Measurements from ENCODE around the gene AXDND1. TPM values are rescaled to one million over a fixed set of nuclear protein-coding genes. Genes with fewer than 3 reads are reported as not detected.

The AXDND1 gene
- total and polyA plus RNA-seq, 2 experiments from 2014 or later: not detected

- H3K27ac Mint-ChIP-seq: no peak overlapping the region
- peaks cover 7% of the 10 kb centered on the region for H3K9me3 Mint-ChIP-seq
- H4K20me1 ChIP-seq (replicated peaks; ENCODE audit: insufficient read depth): no peaks in the 10 kb centered on the region
- 0 out of 2 replicates have a peak, but pooled peaks cover 6% of the 10 kb centered on the region for H3F3A ChIP-seq (replicated peaks; ENCODE audit: low read depth)
- H3K9me2 ChIP-seq (ENCODE audit: insufficient read depth): no peaks in the 10 kb centered on the region
- H3K27ac ChIP-seq (ENCODE audit: low read depth): no peak overlapping the region
- peaks cover 49% of the 10 kb centered on the region for H3K27me3 Mint-ChIP-seq (ENCODE audit: insufficient read depth, low read depth, poor library complexity)
- peaks cover 4% of the 10 kb centered on the region; the same call in 1 of the 3 replicates for H3K36me3 Mint-ChIP-seq (ENCODE audit: low read depth)
- no peak for DNase-seq (ENCODE audit: low spot score)
- TF ChIP-seq ZNF114 (CRISPR knock-in tag; IDR thresholded peaks at IDR 0.05) (no peak), EZH2 (IDR thresholded peaks at IDR 0.05; ENCODE audit: low read depth, unreplicated experiment) (peak; percentile 42)
- peaks cover 7% of the 10 kb centered on the region for H3K4me1 Mint-ChIP-seq
- no peaks in the 10 kb centered on the region for H3K79me2 ChIP-seq (replicated peaks; ENCODE audit: insufficient read depth)
- peak overlapping the region; percentile 88 for H3K4me2 ChIP-seq
- H3K27me3 ChIP-seq (ENCODE audit: insufficient read depth): peaks cover 54% of the 10 kb centered on the region
- no peak for ATAC-seq
- H3K4me3 ChIP-seq: peak overlapping the region; percentile 65
- H2AFZ ChIP-seq: peak overlapping the region; percentile 93; the same call in 1 of the 2 replicates
- no peaks in the 10 kb centered on the region; the same call in 1 of the 2 replicates for H3K36me3 ChIP-seq (ENCODE audit: insufficient read depth)
- H3K4me1 ChIP-seq (ENCODE audit: insufficient read depth): peaks cover 7% of the 10 kb centered on the region
- peak overlapping the region; percentile 57 for H3K4me3 Mint-ChIP-seq
Measured at GRCh38 chr1:179576509-179576908, 210.7 kb downstream of the AXDND1 start.

- Histone ChIP-seq H3K27me3 (ENCODE audit: insufficient read depth) (peaks cover 45% of the 10 kb centered on the region), H3K4me2 (no peak overlapping the region), H2AFZ (no peak overlapping the region), H3K27ac (ENCODE audit: low read depth) (no peak overlapping the region), H3K79me2 (replicated peaks; ENCODE audit: insufficient read depth) (no peaks in the 10 kb centered on the region), H3K4me3 (no peak overlapping the region), H4K20me1 (replicated peaks; ENCODE audit: insufficient read depth) (no peaks in the 10 kb centered on the region), H3K4me1 (ENCODE audit: insufficient read depth) (no peaks in the 10 kb centered on the region; the same call in 1 of the 2 replicates), H3K9me2 (ENCODE audit: insufficient read depth) (peaks cover 7% of the 10 kb centered on the region; the same call in 1 of the 2 replicates), H3F3A (replicated peaks; ENCODE audit: low read depth) (no peaks in the 10 kb centered on the region), H3K36me3 (ENCODE audit: insufficient read depth) (no peaks in the 10 kb centered on the region)
- no peak overlapping the region for H3K4me3 Mint-ChIP-seq
- ATAC-seq: no peak
- no peaks in the 10 kb centered on the region for H3K36me3 Mint-ChIP-seq (ENCODE audit: low read depth)
- H3K27me3 Mint-ChIP-seq (ENCODE audit: insufficient read depth, low read depth, poor library complexity): peaks cover 32% of the 10 kb centered on the region
- peaks cover 6% of the 10 kb centered on the region; the same call in 1 of the 3 replicates for H3K9me3 Mint-ChIP-seq
- no peak overlapping the region for H3K27ac Mint-ChIP-seq
- peaks cover 14% of the 10 kb centered on the region for H3K4me1 Mint-ChIP-seq
- DNase-seq (ENCODE audit: low spot score): no peak
- no peak for TF ChIP-seq STAT1 (IDR thresholded peaks at IDR 0.05; ENCODE audit: unreplicated experiment)
- no peak for TF ChIP-seq ZNF462 (CRISPR knock-in tag; IDR thresholded peaks at IDR 0.05)
- TF ChIP-seq POLR2AphosphoS5 (IDR thresholded peaks at IDR 0.05; ENCODE audit: low read depth): no peak
- no peak for TF ChIP-seq ZNF331 (CRISPR knock-in tag; IDR thresholded peaks at IDR 0.05; ENCODE audit: low read depth)
- no peak for TF ChIP-seq NANOG (IDR thresholded peaks at IDR 0.05; ENCODE audit: borderline replicate concordance)
- TF ChIP-seq JUNB (IDR thresholded peaks at IDR 0.05; ENCODE audit: unreplicated experiment): no peak
- no peak for TF ChIP-seq ZNF114 (CRISPR knock-in tag; IDR thresholded peaks at IDR 0.05)
- no peak for TF ChIP-seq EZH2 (IDR thresholded peaks at IDR 0.05; ENCODE audit: low read depth, unreplicated experiment)
- TF ChIP-seq REST (IDR thresholded peaks at IDR 0.05; ENCODE audit: unreplicated experiment): no peak
- no peak for TF ChIP-seq ETS1 (IDR thresholded peaks at IDR 0.05)
Measured at GRCh38 chr1:179583771-179584320, 218.1 kb downstream of the AXDND1 start.

Measured in GM23338 (cell line).